ENCODE measurements around the gene CEP250. TPM values are rescaled to one million over a fixed set of nuclear protein-coding genes. Genes with fewer than 3 reads are reported as not detected.

Gene CEP250
- total and polyA plus RNA-seq, 3 experiments from 2014 or later = 17.2 to 42.2 (median 34.8) TPM

GRCh38 chr20:35432430-35432735 lies 23.0 kb upstream of the CEP250 start:
- ChIA-PET POLR2A (no interaction called here), CTCF (interaction anchor here (1.5 to 1.7 kb wide), 2 partner anchors 15 to 128 kb away, joined by 4 to 5 read pairs; no protein-coding TSS in a partner anchor)
- Mint-ChIP-seq H3K4me3 (peak overlapping the region in 1 of 7 donors; percentile 3), H3K4me1 (peaks cover 0 to 8% (median 6%) of the 10 kb centered on the region in 3 donors), H3K27me3 (no peaks in the 10 kb centered on the region), H3K36me3 (no peaks in the 10 kb centered on the region), H3K27ac (peak overlapping the region in 4 of 8 donors; percentile 22 to 73 (median 70)), H3K9me3 (no peaks in the 10 kb centered on the region)
- H3K4me1 ChIP-seq (ENCODE audit: insufficient read depth, low read length) = no peaks in the 10 kb centered on the region
- no peaks in the 10 kb centered on the region for H3K27me3 ChIP-seq (ENCODE audit: insufficient read depth, low read length, poor library complexity, severe bottlenecking)
- H3K9me3 ChIP-seq (ENCODE audit: low read length) = no peaks in the 10 kb centered on the region
- DNase-seq = no peak
- no peaks in the 10 kb centered on the region for H3K36me3 ChIP-seq (ENCODE audit: insufficient read depth, low read length)
- H3K4me3 ChIP-seq (ENCODE audit: low read length) = no peak overlapping the region
- no peak overlapping the region for H3K27ac ChIP-seq (ENCODE audit: low read depth, low read length)

- Mint-ChIP-seq H3K27ac (peak overlapping the region in 1 of 8 donors; percentile 63), H3K36me3 (no peaks in the 10 kb centered on the region), H3K4me3 (no peak overlapping the region), H3K4me1 (peaks cover 0 to 8% (median 6%) of the 10 kb centered on the region in 3 donors), H3K9me3 (no peaks in the 10 kb centered on the region), H3K27me3 (no peaks in the 10 kb centered on the region)
- H3K4me3 ChIP-seq (ENCODE audit: low read length) = no peak overlapping the region
- H3K27ac ChIP-seq (ENCODE audit: low read depth, low read length) = no peak overlapping the region
- ChIA-PET POLR2A (no interaction called here), CTCF (interaction anchor here (1.7 kb wide), 1 partner anchor 14 kb away, joined by 4 read pairs; no protein-coding TSS in a partner anchor)
- H3K4me1 ChIP-seq (ENCODE audit: insufficient read depth, low read length) = no peaks in the 10 kb centered on the region
- no peaks in the 10 kb centered on the region for H3K36me3 ChIP-seq (ENCODE audit: insufficient read depth, low read length)
- no peak for DNase-seq
- H3K9me3 ChIP-seq (ENCODE audit: low read length) = no peaks in the 10 kb centered on the region
- H3K27me3 ChIP-seq (ENCODE audit: insufficient read depth, low read length, poor library complexity, severe bottlenecking) = no peaks in the 10 kb centered on the region
Observed at GRCh38 chr20:35433337-35433736, 22.1 kb upstream of the CEP250 start.

GRCh38 chr20:35434085-35435005 lies 21.1 kb upstream of the CEP250 start:
- Mint-ChIP-seq H3K27ac (no peak overlapping the region), H3K4me1 (peaks cover 3 to 14% (median 6%) of the 10 kb centered on the region in 3 donors), H3K9me3 (no peaks in the 10 kb centered on the region), H3K36me3 (no peaks in the 10 kb centered on the region), H3K27me3 (no peaks in the 10 kb centered on the region), H3K4me3 (no peak overlapping the region)
- Histone ChIP-seq H3K36me3 (ENCODE audit: insufficient read depth, low read length) (no peaks in the 10 kb centered on the region), H3K27ac (ENCODE audit: low read depth, low read length) (no peak overlapping the region), H3K9me3 (ENCODE audit: low read length) (no peaks in the 10 kb centered on the region), H3K4me1 (ENCODE audit: insufficient read depth, low read length) (no peaks in the 10 kb centered on the region), H3K27me3 (ENCODE audit: insufficient read depth, low read length, poor library complexity, severe bottlenecking) (no peaks in the 10 kb centered on the region), H3K4me3 (ENCODE audit: low read length) (no peak overlapping the region)
- no peak for DNase-seq
- POLR2A ChIA-PET = no interaction called here
- CTCF ChIA-PET = interaction anchor here (0.7 to 1.3 kb wide), 2 partner anchors 13 to 143 kb away, joined by 3 read pairs; no protein-coding TSS in a partner anchor

- Histone ChIP-seq H3K27me3 (ENCODE audit: insufficient read depth, low read length, poor library complexity, severe bottlenecking) (no peaks in the 10 kb centered on the region), H3K4me3 (ENCODE audit: low read length) (no peak overlapping the region), H3K4me1 (ENCODE audit: insufficient read depth, low read length) (no peaks in the 10 kb centered on the region), H3K36me3 (ENCODE audit: insufficient read depth, low read length) (no peaks in the 10 kb centered on the region), H3K27ac (ENCODE audit: low read depth, low read length) (no peak overlapping the region), H3K9me3 (ENCODE audit: low read length) (no peaks in the 10 kb centered on the region)
- POLR2A ChIA-PET = interaction anchor here (0.6 kb wide), 1 partner anchor 28 kb away, joined by 3 read pairs; no protein-coding TSS in a partner anchor
- Mint-ChIP-seq H3K27me3 (peaks cover 0 to 13% of the 10 kb centered on the region in 2 donors), H3K9me3 (no peaks in the 10 kb centered on the region), H3K4me3 (no peak overlapping the region), H3K4me1 (peaks cover 6 to 14% (median 7%) of the 10 kb centered on the region in 3 donors), H3K36me3 (no peaks in the 10 kb centered on the region), H3K27ac (no peak overlapping the region)
- DNase-seq = no peak
- CTCF ChIA-PET = interaction anchor here (2.9 kb wide), 1 partner anchor 11 kb away, joined by 10 read pairs; no protein-coding TSS in a partner anchor
Observed at GRCh38 chr20:35436177-35436573, 19.2 kb upstream of the CEP250 start.

GRCh38 chr20:35437599-35437998 lies 17.8 kb upstream of the CEP250 start:
- Histone ChIP-seq H3K9me3 (ENCODE audit: low read length) (no peaks in the 10 kb centered on the region), H3K27me3 (ENCODE audit: insufficient read depth, low read length, poor library complexity, severe bottlenecking) (no peaks in the 10 kb centered on the region), H3K4me3 (ENCODE audit: low read length) (no peak overlapping the region), H3K36me3 (ENCODE audit: insufficient read depth, low read length) (no peaks in the 10 kb centered on the region), H3K4me1 (ENCODE audit: insufficient read depth, low read length) (no peaks in the 10 kb centered on the region), H3K27ac (ENCODE audit: low read depth, low read length) (no peak overlapping the region)
- H3K4me1 Mint-ChIP-seq = peaks cover 3 to 9% (median 6%) of the 10 kb centered on the region in 3 donors
- H3K9me3 Mint-ChIP-seq = no peaks in the 10 kb centered on the region
- H3K36me3 Mint-ChIP-seq = no peaks in the 10 kb centered on the region
- CTCF ChIA-PET = interaction anchor here (2.9 kb wide), 1 partner anchor 9 kb away, joined by 10 read pairs; no protein-coding TSS in a partner anchor
- DNase-seq = no peak
- peaks cover 6 to 17% of the 10 kb centered on the region in 2 donors for H3K27me3 Mint-ChIP-seq
- H3K27ac Mint-ChIP-seq = no peak overlapping the region
- no peak overlapping the region for H3K4me3 Mint-ChIP-seq
- POLR2A ChIA-PET = no interaction called here

- Mint-ChIP-seq H3K4me1 (peaks cover 5 to 14% (median 7%) of the 10 kb centered on the region in 3 donors), H3K36me3 (no peaks in the 10 kb centered on the region), H3K9me3 (no peaks in the 10 kb centered on the region), H3K4me3 (no peak overlapping the region), H3K27ac (no peak overlapping the region), H3K27me3 (peaks cover 8 to 25% of the 10 kb centered on the region in 2 donors)
- Histone ChIP-seq H3K4me1 (ENCODE audit: insufficient read depth, low read length) (no peaks in the 10 kb centered on the region), H3K4me3 (ENCODE audit: low read length) (no peak overlapping the region), H3K27ac (ENCODE audit: low read depth, low read length) (no peak overlapping the region), H3K27me3 (ENCODE audit: insufficient read depth, low read length, poor library complexity, severe bottlenecking) (no peaks in the 10 kb centered on the region), H3K36me3 (ENCODE audit: insufficient read depth, low read length) (no peaks in the 10 kb centered on the region), H3K9me3 (ENCODE audit: low read length) (no peaks in the 10 kb centered on the region)
- no peak for DNase-seq
- POLR2A ChIA-PET = no interaction called here
- CTCF ChIA-PET = no interaction called here
Observed at GRCh38 chr20:35443003-35443402, 12.4 kb upstream of the CEP250 start.

GRCh38 chr20:35444226-35444625 lies 11.2 kb upstream of the CEP250 start:
- H3K36me3 Mint-ChIP-seq = no peaks in the 10 kb centered on the region
- no peaks in the 10 kb centered on the region for H3K36me3 ChIP-seq (ENCODE audit: insufficient read depth, low read length)
- CTCF ChIA-PET = interaction anchor here (1.1 to 1.5 kb wide), 3 partner anchors 10 to 299 kb away, joined by 3 to 4 read pairs (median 3); no protein-coding TSS in a partner anchor
- H3K4me1 ChIP-seq (ENCODE audit: insufficient read depth, low read length) = no peaks in the 10 kb centered on the region
- DNase-seq = no peak
- no peak overlapping the region for H3K27ac ChIP-seq (ENCODE audit: low read depth, low read length)
- POLR2A ChIA-PET = no interaction called here
- peak overlapping the region in 1 of 7 donors; percentile 29 for H3K4me3 Mint-ChIP-seq
- peak overlapping the region in 3 of 8 donors; percentile 2 to 69 (median 35) for H3K27ac Mint-ChIP-seq
- H3K27me3 Mint-ChIP-seq = peaks cover 8 to 25% of the 10 kb centered on the region in 2 donors
- H3K9me3 ChIP-seq (ENCODE audit: low read length) = no peaks in the 10 kb centered on the region
- no peak overlapping the region for H3K4me3 ChIP-seq (ENCODE audit: low read length)
- H3K27me3 ChIP-seq (ENCODE audit: insufficient read depth, low read length, poor library complexity, severe bottlenecking) = no peaks in the 10 kb centered on the region
- no peaks in the 10 kb centered on the region for H3K9me3 Mint-ChIP-seq
- peaks cover 0 to 11% (median 7%) of the 10 kb centered on the region in 3 donors for H3K4me1 Mint-ChIP-seq

Measured in CD8-positive, alpha-beta memory T cell (primary cell).